Measurements from ENCODE around the gene NFU1. TPM values are rescaled to one million over a fixed set of nuclear protein-coding genes. Genes with fewer than 3 reads are reported as not detected.
"Not testable (repeated sequence)": the region's sequence is repeated elsewhere in the genome, so short reads cannot be mapped to it uniquely, and the experiment has no call there.

The NFU1 gene
- polyA plus RNA-seq, 1 of the 3 experiments (the other 2 are of a cell fraction) = 23.5 TPM

- H3K9me3 ChIP-seq = no peaks in the 10 kb centered on the region
- peaks cover 13% of the 10 kb centered on the region for H3F3A ChIP-seq (replicated peaks; ENCODE audit: insufficient read depth)
- H2AFZ ChIP-seq (ENCODE audit: low read depth) = no peak overlapping the region
- POLR2A ChIA-PET = no interaction called here
- H3K79me2 ChIP-seq (ENCODE audit: insufficient read depth) = no peaks in the 10 kb centered on the region; the same call in 1 of the 2 replicates
- H3K4me1 ChIP-seq (ENCODE audit: control insufficient read depth in 1 of 2, insufficient read depth in 2 of 2, low read depth in 1 of 2, low read length in 1 of 2) = peaks cover 0 to 8% of the 10 kb centered on the region in 2 experiments; a peak in 1 of 4 replicates
- H3K4me2 ChIP-seq = no peak overlapping the region
- TF ChIP-seq JUND (IDR thresholded peaks at IDR 0.05) = no peak
- no peak for TF ChIP-seq GABPA (IDR thresholded peaks at IDR 0.05; ENCODE audit: low read depth)
- TF ChIP-seq GATA2 (CRISPR knock-in tag; IDR thresholded peaks at IDR 0.05) = no peak
- no peak for TF ChIP-seq TAF1 (IDR thresholded peaks at IDR 0.05; ENCODE audit: borderline replicate concordance, low read depth, low read length)
- TF ChIP-seq RCOR1 (IDR thresholded peaks at IDR 0.05; ENCODE audit: low read length) = no peak
- TF ChIP-seq SMC3 (IDR thresholded peaks at IDR 0.05; ENCODE audit: low read depth, low read length) = no peak
- no peak for TF ChIP-seq USF2 (IDR thresholded peaks at IDR 0.05; ENCODE audit: borderline replicate concordance, low read depth, low read length)
- no peak for TF ChIP-seq FOSL2 (IDR thresholded peaks at IDR 0.05; ENCODE audit: borderline replicate concordance, low read depth)
- no peak for TF ChIP-seq MAX (IDR thresholded peaks at IDR 0.05; ENCODE audit: low read depth)
- no peak for TF ChIP-seq CHD2 (IDR thresholded peaks at IDR 0.05; ENCODE audit: low read length, partially characterized antibody)
- TF ChIP-seq EP300 (IDR thresholded peaks at IDR 0.05; ENCODE audit: borderline replicate concordance in 1 of 2, low read depth in 1 of 2, low read length in 1 of 2) = no peak
- TF ChIP-seq FOXM1 (IDR thresholded peaks at IDR 0.05; ENCODE audit: low read depth) = no peak
- TF ChIP-seq TEAD4 (IDR thresholded peaks at IDR 0.05; ENCODE audit: borderline replicate concordance, insufficient read depth) = no peak
- CTCF ChIA-PET = interaction anchor here (0.7 kb wide), 1 partner anchor 22 kb away, joined by 3 read pairs; no protein-coding TSS in a partner anchor
- H3K27ac ChIP-seq (ENCODE audit: low read depth in 2 of 2, low read length in 1 of 2) = no peak overlapping the region
- H3K9ac ChIP-seq = no peak overlapping the region
- H3K27me3 ChIP-seq (ENCODE audit: insufficient read depth) = no peaks in the 10 kb centered on the region
- H3K36me3 ChIP-seq (replicated peaks in 1 of 2; ENCODE audit: control insufficient read depth in 1 of 2, insufficient read depth in 2 of 2, low read length in 1 of 2) = peaks cover 49 to 76% of the 10 kb centered on the region in 2 experiments
- no peaks in the 10 kb centered on the region for H4K20me1 ChIP-seq (ENCODE audit: insufficient read depth)
- no peak for DNase-seq
- H3K9me2 ChIP-seq = no peaks in the 10 kb centered on the region
- 94% methylated on average over 5 of the region's 5 CpGs for WGBS (ENCODE audit: low lambda C conversion rate)
- H3K4me3 ChIP-seq (ENCODE audit: low read depth in 2 of 2, low read length in 1 of 2) = no peak overlapping the region
These were observed 80.8 kb downstream of the NFU1 start for GRCh38 chr2:69356471-69356870.

- H3K4me2 ChIP-seq; H3K79me2 ChIP-seq (ENCODE audit: insufficient read depth); H2AFZ ChIP-seq (ENCODE audit: low read depth); H3K27ac ChIP-seq (ENCODE audit: low read depth in 2 of 2, low read length in 1 of 2); DNase-seq; H3K9me2 ChIP-seq; H3K9me3 ChIP-seq; H4K20me1 ChIP-seq (ENCODE audit: insufficient read depth); H3K9ac ChIP-seq; H3K4me1 ChIP-seq (ENCODE audit: control insufficient read depth in 1 of 2, insufficient read depth in 2 of 2, low read depth in 1 of 2, low read length in 1 of 2); H3K27me3 ChIP-seq (ENCODE audit: insufficient read depth); POLR2A ChIA-PET; H3K4me3 ChIP-seq (ENCODE audit: low read depth in 2 of 2, low read length in 1 of 2): not testable (repeated sequence)
- Histone ChIP-seq H3F3A (replicated peaks; ENCODE audit: insufficient read depth) (peaks cover 13% of the 10 kb centered on the region), H3K36me3 (replicated peaks in 1 of 2; ENCODE audit: control insufficient read depth in 1 of 2, insufficient read depth in 2 of 2, low read length in 1 of 2) (peaks cover 55 to 79% of the 10 kb centered on the region in 2 experiments)
- CTCF ChIA-PET = interaction anchor here (1.3 kb wide), 1 partner anchor 412 kb away, joined by 3 read pairs; no protein-coding TSS in a partner anchor
- WGBS (ENCODE audit: low lambda C conversion rate) = 85% methylated on average over 3 of the region's 3 CpGs
These were observed 82.3 kb downstream of the NFU1 start for GRCh38 chr2:69354976-69355375.

All from SK-N-SH (cell line).